Vagina (tissue), 2 donors: Measurements from ENCODE around the gene PER2. TPM values are rescaled to one million over a fixed set of nuclear protein-coding genes. Genes with fewer than 3 reads are reported as not detected.
A peak's percentile ranks its signal among the peaks of the same experiment; 100 is the strongest.
"Not testable (repeated sequence)": the region's sequence is repeated elsewhere in the genome, so short reads cannot be mapped to it uniquely, and the experiment has no call there.

Experiments used
- DNase-seq, 2 donors: peaks; one replicate each; pipeline ENCODE4 v3.0.0-alpha.2; 2017; ENCODE audit errors: extremely low spot score in 2 of 2
- H3K27ac ChIP-seq: fragments of 200-600 bp; sonication (generic); one replicate; pipeline ENCODE4 v1.5.1; 2019
- H3K27me3 ChIP-seq: fragments of 200-600 bp; sonication (generic); one replicate; pipeline ENCODE4 v1.5.1; 2019
- H3K36me3 ChIP-seq, 2 donors: fragments of 200-600 bp; sonication (generic); one replicate each; pipeline ENCODE4 v1.5.1; 2017 to 2019
- H3K4me1 ChIP-seq: fragments of 200-600 bp; sonication (generic); one replicate; pipeline ENCODE4 v1.5.1; 2019
- H3K4me3 ChIP-seq, 2 donors: fragments of 200-600 bp; sonication (generic); 1 replicate in 1 of 2; 2 replicates in 1 of 2; pipeline ENCODE4 v1.5.1; 2016 to 2019
- H3K9me3 ChIP-seq: fragments of 200-600 bp; sonication (generic); one replicate; pipeline ENCODE4 v1.5.1; 2019
- POLR2A ChIP-seq, 2 donors: fragments of 450-650 bp; IDR thresholded peaks; one replicate each; pipeline ENCODE4 v1.6.1; 2017; ENCODE audit warnings: antibody characterized with exemption in 2 of 2, mild to moderate bottlenecking in 2 of 2, moderate library complexity in 2 of 2
- POLR2AphosphoS5 ChIP-seq, 2 donors: sonication (generic); formaldehyde crosslinking; IDR thresholded peaks; one replicate each; pipeline ENCODE4 v1.9.0; 2017; ENCODE audit warnings: antibody characterized with exemption in 2 of 2, mild to moderate bottlenecking in 2 of 2, low read depth in 1 of 2; ENCODE audit not compliant: insufficient read depth in 1 of 2
- intact Hi-C: fragments of 100-400 bp; cut with DNase I; formaldehyde crosslinking; loops from one replicate; pipeline ENCODE4 v1.15.1; 2023
- total RNA-seq: library from RNA; depleted of rRNA; stranded (reverse); fragments of >200 nt; gene quantifications from one replicate; pipeline ENCODE4 v1.2.3, GENCODE V29; 2016
- TF ChIP-seq, protein P1 (sequence below), 3 experiments: fragments of 450-650 bp in 2 of 3; fragments of 200-600 bp in 1 of 3; sonication (generic) in 1 of 3; IDR thresholded peaks; one replicate each; pipeline ENCODE4 v1.5.1; 2017 to 2019; ENCODE audit warnings: antibody characterized with exemption in 3 of 3, mild to moderate bottlenecking in 2 of 3, moderate library complexity in 2 of 3

The PER2 gene
- total RNA-seq, 1 donor from 2014 or later: 21.1 TPM

DNA sequence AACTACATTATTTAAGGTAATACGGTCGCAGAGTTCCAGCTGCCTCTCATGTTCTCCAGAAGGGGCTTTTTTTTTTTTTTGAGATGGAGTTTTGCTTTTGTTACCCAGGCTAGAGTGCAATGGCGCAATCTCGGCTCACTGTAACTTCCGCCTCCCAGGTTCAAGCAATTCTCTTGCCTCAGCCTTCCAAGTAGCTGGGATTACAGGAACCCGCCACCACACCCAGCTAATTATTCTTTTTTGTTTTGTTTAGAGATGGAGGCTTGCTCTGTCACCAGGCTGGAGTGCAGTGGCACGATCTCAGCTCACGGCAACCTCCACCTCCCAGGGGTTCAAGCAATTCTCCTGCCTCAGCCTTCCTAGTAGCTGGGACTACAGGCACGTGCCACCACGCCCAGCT is 15.0 kb downstream of the PER2 start:
- H3K9me3 ChIP-seq, intact Hi-C loops, H3K4me3 ChIP-seq, DNase-seq, H3K27ac ChIP-seq, H3K27me3 ChIP-seq, H3K4me1 ChIP-seq: not testable (repeated sequence)
- peaks cover 0 to 63% of the 10 kb centered on the region in 2 donors for H3K36me3 ChIP-seq
- peak in 1 of 2 donors; percentile 9 for TF ChIP-seq POLR2AphosphoS5 (IDR thresholded peaks at IDR 0.05; ENCODE audit: insufficient read depth in 1 of 2, low read depth in 1 of 2)

DNA sequence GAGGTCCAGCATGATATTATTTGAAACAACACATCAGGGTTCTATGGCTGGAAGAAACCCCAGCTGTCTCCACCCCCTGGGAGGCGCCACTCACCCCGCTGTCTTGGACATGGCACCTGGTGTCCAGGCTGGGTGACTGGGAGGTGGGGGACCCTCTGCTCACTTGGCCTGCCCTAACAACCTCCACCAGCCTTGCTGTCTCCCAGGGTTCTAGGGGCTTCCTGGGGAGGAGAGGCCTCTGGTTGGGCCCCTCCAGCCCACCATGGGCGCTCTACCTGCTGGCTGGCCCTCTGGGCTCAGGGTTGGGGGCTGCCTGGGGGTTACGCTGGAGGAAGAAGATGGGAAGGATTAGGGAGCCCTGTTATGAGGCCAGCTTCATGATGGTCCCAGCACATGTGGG is 16.3 kb downstream of the PER2 start:
- H3K27me3 ChIP-seq: no peaks in the 10 kb centered on the region
- no peak overlapping the region for H3K4me3 ChIP-seq
- H3K36me3 ChIP-seq: peaks cover 0 to 69% of the 10 kb centered on the region in 2 donors
- H3K4me1 ChIP-seq: no peaks in the 10 kb centered on the region
- H3K27ac ChIP-seq: no peak overlapping the region
- no peak for TF ChIP-seq POLR2AphosphoS5 (IDR thresholded peaks at IDR 0.05; ENCODE audit: insufficient read depth in 1 of 2, low read depth in 1 of 2)
- TF ChIP-seq, protein P1, sequence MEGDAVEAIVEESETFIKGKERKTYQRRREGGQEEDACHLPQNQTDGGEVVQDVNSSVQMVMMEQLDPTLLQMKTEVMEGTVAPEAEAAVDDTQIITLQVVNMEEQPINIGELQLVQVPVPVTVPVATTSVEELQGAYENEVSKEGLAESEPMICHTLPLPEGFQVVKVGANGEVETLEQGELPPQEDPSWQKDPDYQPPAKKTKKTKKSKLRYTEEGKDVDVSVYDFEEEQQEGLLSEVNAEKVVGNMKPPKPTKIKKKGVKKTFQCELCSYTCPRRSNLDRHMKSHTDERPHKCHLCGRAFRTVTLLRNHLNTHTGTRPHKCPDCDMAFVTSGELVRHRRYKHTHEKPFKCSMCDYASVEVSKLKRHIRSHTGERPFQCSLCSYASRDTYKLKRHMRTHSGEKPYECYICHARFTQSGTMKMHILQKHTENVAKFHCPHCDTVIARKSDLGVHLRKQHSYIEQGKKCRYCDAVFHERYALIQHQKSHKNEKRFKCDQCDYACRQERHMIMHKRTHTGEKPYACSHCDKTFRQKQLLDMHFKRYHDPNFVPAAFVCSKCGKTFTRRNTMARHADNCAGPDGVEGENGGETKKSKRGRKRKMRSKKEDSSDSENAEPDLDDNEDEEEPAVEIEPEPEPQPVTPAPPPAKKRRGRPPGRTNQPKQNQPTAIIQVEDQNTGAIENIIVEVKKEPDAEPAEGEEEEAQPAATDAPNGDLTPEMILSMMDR (IDR thresholded peaks at IDR 0.05): no peak
- TF ChIP-seq POLR2A (IDR thresholded peaks at IDR 0.05): no peak
- no peaks in the 10 kb centered on the region for H3K9me3 ChIP-seq
- intact Hi-C loops: no loop called here
- no peak for DNase-seq

DNA sequence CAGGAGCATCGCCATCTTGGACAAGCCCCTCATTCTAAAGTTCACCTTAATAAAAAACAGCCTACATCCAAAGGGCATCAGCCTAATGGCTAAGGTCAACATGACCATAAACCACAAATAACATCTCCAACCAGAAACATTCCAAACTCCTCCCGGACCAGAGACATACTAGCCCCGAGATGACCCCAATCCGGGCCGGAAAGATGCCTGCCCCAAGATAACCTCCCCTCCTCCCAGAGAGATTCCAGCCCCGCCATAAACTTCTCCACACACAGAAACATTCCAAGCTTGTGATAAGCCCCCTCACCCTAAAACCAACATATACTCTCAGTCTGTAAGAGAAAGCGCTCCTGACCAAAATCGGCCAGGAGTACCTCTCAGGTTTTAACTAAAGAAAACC is 16.7 kb downstream of the PER2 start:
- H3K27me3 ChIP-seq, H3K4me3 ChIP-seq, DNase-seq, H3K27ac ChIP-seq, H3K4me1 ChIP-seq, intact Hi-C loops, H3K9me3 ChIP-seq: not testable (repeated sequence)
- H3K36me3 ChIP-seq: peaks cover 0 to 64% of the 10 kb centered on the region in 2 donors

DNA sequence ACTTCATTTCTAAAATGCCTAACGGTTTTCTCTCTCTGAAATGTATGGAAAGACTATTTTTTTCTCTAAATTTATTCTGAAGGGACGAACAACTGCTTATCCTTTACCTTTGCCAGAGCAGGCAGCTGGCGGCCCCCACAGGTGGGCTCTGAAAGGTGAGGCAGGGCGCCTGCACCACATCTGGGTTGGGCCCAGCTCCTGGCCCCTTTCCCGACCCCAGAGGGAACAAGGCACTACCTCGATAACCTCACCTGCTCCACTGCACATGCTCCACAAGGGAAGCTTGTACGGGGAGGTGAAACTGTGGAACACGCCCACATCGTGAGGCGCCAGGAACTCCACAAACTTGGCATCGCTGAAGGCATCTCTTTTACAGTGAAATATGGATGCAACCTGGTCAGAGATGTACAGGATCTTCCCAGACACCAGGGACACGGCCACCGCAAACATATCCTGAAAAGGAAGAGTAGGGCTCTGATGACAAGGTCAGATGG is 17.3 kb downstream of the PER2 start:
- intact Hi-C loops: no loop called here
- no peak overlapping the region for H3K27ac ChIP-seq
- H3K27me3 ChIP-seq: no peaks in the 10 kb centered on the region
- H3K4me3 ChIP-seq: no peak overlapping the region
- TF ChIP-seq, protein P1 (IDR thresholded peaks at IDR 0.05): no peak
- TF ChIP-seq POLR2A (IDR thresholded peaks at IDR 0.05): no peak
- TF ChIP-seq POLR2AphosphoS5 (IDR thresholded peaks at IDR 0.05; ENCODE audit: insufficient read depth in 1 of 2, low read depth in 1 of 2): no peak
- no peaks in the 10 kb centered on the region for H3K4me1 ChIP-seq
- peaks cover 0 to 58% of the 10 kb centered on the region in 2 donors for H3K36me3 ChIP-seq
- H3K9me3 ChIP-seq: no peaks in the 10 kb centered on the region
- DNase-seq: no peak

DNA sequence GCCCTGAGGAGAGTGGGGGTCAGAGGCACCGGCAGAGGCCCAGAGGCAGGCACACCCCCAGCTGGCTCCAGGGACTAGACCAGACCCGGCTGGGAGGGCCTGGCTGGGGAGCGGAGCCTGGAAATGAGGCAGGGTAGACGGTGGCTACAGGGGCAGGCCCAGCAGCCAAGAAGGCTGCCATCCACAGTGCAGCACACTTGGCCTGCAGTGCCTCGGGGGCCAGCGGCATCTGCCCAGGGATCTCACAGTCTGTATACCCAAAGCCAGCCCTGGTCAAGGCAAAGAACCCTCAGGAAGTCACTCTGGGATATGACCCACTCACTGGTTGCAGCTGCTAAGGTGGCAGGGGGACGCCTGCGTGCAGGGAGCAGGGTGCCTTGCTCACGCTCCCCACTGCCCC is 17.8 kb downstream of the PER2 start:
- H3K9me3 ChIP-seq: no peaks in the 10 kb centered on the region
- no peaks in the 10 kb centered on the region for H3K4me1 ChIP-seq
- peaks cover 0 to 54% of the 10 kb centered on the region in 2 donors for H3K36me3 ChIP-seq
- TF ChIP-seq POLR2AphosphoS5 (IDR thresholded peaks at IDR 0.05; ENCODE audit: insufficient read depth in 1 of 2, low read depth in 1 of 2) (no peak), POLR2A (IDR thresholded peaks at IDR 0.05) (no peak)
- TF ChIP-seq, protein P1 (IDR thresholded peaks at IDR 0.05): no peak
- no peak overlapping the region for H3K27ac ChIP-seq
- DNase-seq: no peak
- no peaks in the 10 kb centered on the region for H3K27me3 ChIP-seq
- intact Hi-C loops: no loop called here
- no peak overlapping the region for H3K4me3 ChIP-seq

DNA sequence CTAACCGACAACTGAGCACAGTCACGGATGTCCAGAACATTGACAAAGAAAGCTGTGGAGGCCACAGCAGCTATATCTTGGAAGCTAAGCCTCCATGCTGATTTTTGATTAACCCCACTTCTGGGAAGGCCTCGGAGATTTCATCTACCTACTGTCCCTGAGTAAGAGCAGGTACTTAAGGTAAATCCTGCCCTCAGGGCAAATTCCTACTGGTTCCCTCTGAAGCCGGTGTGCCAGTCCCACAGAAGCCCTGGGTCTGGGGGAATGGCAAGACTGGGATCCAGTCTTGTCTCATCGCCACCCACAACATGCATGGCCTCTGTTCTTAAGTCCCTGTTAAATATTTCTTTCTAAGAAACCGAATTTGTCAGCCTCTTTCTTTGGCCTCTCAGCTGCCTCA is 18.7 kb downstream of the PER2 start:
- Histone ChIP-seq H3K9me3 (no peaks in the 10 kb centered on the region), H3K27me3 (no peaks in the 10 kb centered on the region), H3K27ac (no peak overlapping the region), H3K4me1 (no peaks in the 10 kb centered on the region), H3K4me3 (no peak overlapping the region), H3K36me3 (peaks cover 0 to 52% of the 10 kb centered on the region in 2 donors)
- intact Hi-C loops: no loop called here
- no peak for DNase-seq
- TF ChIP-seq POLR2A (IDR thresholded peaks at IDR 0.05): no peak
- no peak for TF ChIP-seq POLR2AphosphoS5 (IDR thresholded peaks at IDR 0.05; ENCODE audit: insufficient read depth in 1 of 2, low read depth in 1 of 2)
- TF ChIP-seq, protein P1 (IDR thresholded peaks at IDR 0.05): no peak
